HL-60 (cell line): ENCODE measurements around the gene THAP5.

ENCODE experiments used
- DNase-seq, 2 experiments: peaks; one replicate each; pipeline ENCODE4 v3.0.0-alpha.2; 2010 to 2020; ENCODE audit warnings: low read depth in 1 of 2, low spot score in 1 of 2
- H3K27ac ChIP-seq: fragments of 250-450 bp; sonication (Bioruptor Pico); replicated peaks from 2 replicates; pipeline ENCODE4 v1.5.1; 2020; ENCODE audit warnings: mild to moderate bottlenecking, moderate library complexity
- H3K27me3 ChIP-seq: fragments of 250-450 bp; sonication (Bioruptor Pico); 2 replicates; pipeline ENCODE4 v1.5.1; 2021; ENCODE audit warnings: mild to moderate bottlenecking, moderate library complexity; ENCODE audit not compliant: insufficient read depth, poor library complexity, severe bottlenecking
- H3K4me3 ChIP-seq: replicated peaks from 2 replicates; pipeline ENCODE4 v1.5.1; 2011; ENCODE audit warnings: mild to moderate bottlenecking, control low read depth, low read length; ENCODE audit not compliant: insufficient read depth
- CTCF ChIP-seq: IDR thresholded peaks from one replicate; pipeline ENCODE4 v1.5.1; 2011; ENCODE audit warnings: low read length, control low read depth, inconsistent platforms; ENCODE audit not compliant: insufficient read depth
- GABPA ChIP-seq: IDR thresholded peaks from 2 replicates; pipeline ENCODE4 v1.6.1; 2012; ENCODE audit warnings: low read depth
- POLR2AphosphoS5 ChIP-seq: IDR thresholded peaks from 2 replicates; pipeline ENCODE4 v1.6.1; 2012; ENCODE audit warnings: low read depth
- REST ChIP-seq: IDR thresholded peaks from 2 replicates; pipeline ENCODE4 v1.6.1; 2012; ENCODE audit warnings: low read depth; ENCODE audit not compliant: insufficient replicate concordance
- SPI1 ChIP-seq: IDR thresholded peaks from 2 replicates; pipeline ENCODE4 v1.6.1; 2012; ENCODE audit warnings: low read depth, mild to moderate bottlenecking, borderline replicate concordance

Gene THAP5

GRCh38 chr7:108537229-108537628 lies 32.3 kb downstream of the THAP5 start:
- Histone ChIP-seq H3K27ac (no peak overlapping the region), H3K27me3 (no peaks in the 10 kb centered on the region), H3K4me3 (no peak overlapping the region)
- no peak for DNase-seq
- TF ChIP-seq CTCF = no peak
- TF ChIP-seq SPI1 = no peak
- no peak for TF ChIP-seq REST
- TF ChIP-seq GABPA = no peak
- TF ChIP-seq POLR2AphosphoS5 = no peak

GRCh38 chr7:108535744-108536143 lies 33.8 kb downstream of the THAP5 start:
- H3K27ac ChIP-seq = no peak overlapping the region
- no peak for DNase-seq
- TF ChIP-seq GABPA (no peak), CTCF (no peak), POLR2AphosphoS5 (no peak), SPI1 (no peak), REST (no peak)

GRCh38 chr7:108535257-108535656 lies 34.2 kb downstream of the THAP5 start:
- DNase-seq = peak in 1 of 2 experiments; percentile 22
- Histone ChIP-seq H3K27me3 (no peaks in the 10 kb centered on the region), H3K27ac (no peak overlapping the region), H3K4me3 (no peak overlapping the region)
- no peak for TF ChIP-seq POLR2AphosphoS5
- TF ChIP-seq SPI1 = peak; percentile 82
- no peak for TF ChIP-seq REST
- no peak for TF ChIP-seq CTCF
- no peak for TF ChIP-seq GABPA

More at GRCh38 chr7:108535744-108536143, 33.8 kb downstream of the THAP5 start:
- no peak overlapping the region for H3K4me3 ChIP-seq
- H3K27me3 ChIP-seq = no peaks in the 10 kb centered on the region
